Activated naive CD4-positive, alpha-beta T cell treated with anti-CD3 and anti-CD28 coated beads, Interleukin-2, amount 50 U/mL, for 16 hours (primary cell): Measurements from ENCODE around the gene KCNMB4.
"Not testable (repeated sequence)": the region's sequence is repeated elsewhere in the genome, so short reads cannot be mapped to it uniquely, and the experiment has no call there.

ENCODE experiments used
- DNase-seq: peaks from one replicate; pipeline ENCODE4 v3.0.0-alpha.2; 2020

KCNMB4 gene

GRCh38 chr12:70379846-70380245 lies 13.8 kb downstream of the KCNMB4 start:
- no peak for DNase-seq

GRCh38 chr12:70383484-70383883 lies 17.4 kb downstream of the KCNMB4 start:
- DNase-seq, result no peak

- no peak for DNase-seq
Measured at GRCh38 chr12:70383886-70384285, 17.8 kb downstream of the KCNMB4 start.

- no peak for DNase-seq
Measured at GRCh38 chr12:70386771-70387170, 20.7 kb downstream of the KCNMB4 start.

- no peak for DNase-seq
Measured at GRCh38 chr12:70389678-70390077, 23.6 kb downstream of the KCNMB4 start.

GRCh38 chr12:70392631-70393030 lies 26.5 kb downstream of the KCNMB4 start:
- DNase-seq, result not testable (repeated sequence)

GRCh38 chr12:70393787-70394499 lies 27.9 kb downstream of the KCNMB4 start:
- DNase-seq, result no peak

GRCh38 chr12:70398002-70398401 lies 31.9 kb downstream of the KCNMB4 start:
- no peak for DNase-seq

- no peak for DNase-seq
Measured at GRCh38 chr12:70398862-70399261, 32.8 kb downstream of the KCNMB4 start.

- no peak for DNase-seq
Measured at GRCh38 chr12:70399311-70399710, 33.2 kb downstream of the KCNMB4 start.

GRCh38 chr12:70400124-70400523 lies 34.0 kb downstream of the KCNMB4 start:
- DNase-seq, result no peak

- DNase-seq, result no peak
Measured at GRCh38 chr12:70402597-70402996, 36.5 kb downstream of the KCNMB4 start.

GRCh38 chr12:70403826-70404225 lies 37.7 kb downstream of the KCNMB4 start:
- DNase-seq, result no peak

- DNase-seq, result no peak
Measured at GRCh38 chr12:70408004-70408790, 42.1 kb downstream of the KCNMB4 start.

GRCh38 chr12:70415987-70416386 lies 49.9 kb downstream of the KCNMB4 start:
- DNase-seq, result no peak

GRCh38 chr12:70417121-70417520 lies 51.0 kb downstream of the KCNMB4 start:
- no peak for DNase-seq

- DNase-seq, result no peak
Measured at GRCh38 chr12:70418101-70418500, 52.0 kb downstream of the KCNMB4 start.

- no peak for DNase-seq
Measured at GRCh38 chr12:70422631-70423030, 56.5 kb downstream of the KCNMB4 start.

GRCh38 chr12:70426620-70427019 lies 60.5 kb downstream of the KCNMB4 start:
- DNase-seq, result no peak

GRCh38 chr12:70427611-70428010 lies 61.5 kb downstream of the KCNMB4 start:
- no peak for DNase-seq

- no peak for DNase-seq
Measured at GRCh38 chr12:70430400-70430799, 64.3 kb downstream of the KCNMB4 start.

GRCh38 chr12:70436836-70437235 lies 70.7 kb downstream of the KCNMB4 start:
- no peak for DNase-seq

- DNase-seq, result no peak
Measured at GRCh38 chr12:70443062-70443673, 77.1 kb downstream of the KCNMB4 start.

GRCh38 chr12:70444903-70445302 lies 78.8 kb downstream of the KCNMB4 start:
- DNase-seq, result no peak
